Measurements from ENCODE around the gene EPN3.

DNA sequence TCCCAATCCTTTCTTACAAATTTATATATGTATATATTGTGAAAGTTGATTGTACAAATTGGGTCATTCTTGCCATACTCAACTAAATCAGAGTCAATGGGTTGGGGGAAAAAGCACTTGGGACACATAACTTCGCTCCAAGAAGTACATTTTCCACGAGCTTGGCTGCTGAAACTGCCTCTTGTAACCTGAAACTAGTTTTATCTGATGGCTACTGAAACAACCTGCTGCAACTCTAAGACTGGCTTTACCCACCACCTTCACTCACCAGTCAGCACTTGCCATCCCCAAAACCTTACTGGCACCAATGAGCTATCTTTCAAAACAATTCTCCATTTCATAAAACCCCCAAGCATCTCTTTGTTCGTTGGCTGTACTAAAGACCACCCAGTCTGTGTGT, 38.8 kb upstream of the EPN3 start:
- TF ChIP-seq POLR2A (IDR thresholded peaks at IDR 0.05; ENCODE audit: low read depth, low read length) (no peak), POU2F2 (IDR thresholded peaks at IDR 0.05; ENCODE audit: low read depth, low read length) (no peak), POLR2AphosphoS5 (IDR thresholded peaks at IDR 0.05; ENCODE audit: low read depth, low read length) (no peak), TAF1 (IDR thresholded peaks at IDR 0.05; ENCODE audit: low read depth, low read length) (no peak), SPI1 (IDR thresholded peaks at IDR 0.05; ENCODE audit: low read depth, low read length) (no peak), PAX5 (IDR thresholded peaks at IDR 0.05; ENCODE audit: insufficient read depth, low read length, severe bottlenecking) (no peak)
